HG03135 (cell line): Measurements from ENCODE around the gene HCN1.
"Not testable (repeated sequence)": the region's sequence is repeated elsewhere in the genome, so short reads cannot be mapped to it uniquely, and the experiment has no call there.

Experiments used
- ATAC-seq: cut with Tn5 transposase; IDR thresholded peaks from one replicate; pipeline ENCODE4 v1.9.1; 2021; ENCODE audit warnings: mild to moderate bottlenecking, moderate library complexity; ENCODE audit not compliant: unreplicated experiment

The HCN1 gene

GRCh38 chr5:45312627-45313026, 383.6 kb downstream of the HCN1 start:
- ATAC-seq: not testable (repeated sequence)

GRCh38 chr5:45295231-45295630, 400.9 kb downstream of the HCN1 start:
- ATAC-seq: no peak

GRCh38 chr5:45288746-45289145, 407.4 kb downstream of the HCN1 start:
- no peak for ATAC-seq

- no peak for ATAC-seq
These were observed 411.7 kb downstream of the HCN1 start for GRCh38 chr5:45284436-45284835.

GRCh38 chr5:45281081-45281480, 415.1 kb downstream of the HCN1 start:
- no peak for ATAC-seq

GRCh38 chr5:45279109-45279508, 417.1 kb downstream of the HCN1 start:
- ATAC-seq: no peak

GRCh38 chr5:45277860-45278259, 418.3 kb downstream of the HCN1 start:
- no peak for ATAC-seq

GRCh38 chr5:45274241-45274640, 421.9 kb downstream of the HCN1 start:
- no peak for ATAC-seq

GRCh38 chr5:45271626-45272025, 424.6 kb downstream of the HCN1 start:
- no peak for ATAC-seq

GRCh38 chr5:45264447-45264846, 431.7 kb downstream of the HCN1 start:
- ATAC-seq: no peak

GRCh38 chr5:45262061-45262590, 434.1 kb downstream of the HCN1 start:
- ATAC-seq: no peak

GRCh38 chr5:45261125-45261524, 435.1 kb downstream of the HCN1 start:
- ATAC-seq: no peak

- no peak for ATAC-seq
These were observed 435.9 kb downstream of the HCN1 start for GRCh38 chr5:45260292-45260691.

- ATAC-seq: no peak
These were observed 443.2 kb downstream of the HCN1 start for GRCh38 chr5:45252978-45253377.

GRCh38 chr5:45252541-45252940, 443.6 kb downstream of the HCN1 start:
- no peak for ATAC-seq

- no peak for ATAC-seq
These were observed 470.6 kb downstream of the HCN1 start for GRCh38 chr5:45225571-45226031.

GRCh38 chr5:45205403-45205961, 490.7 kb downstream of the HCN1 start:
- no peak for ATAC-seq
